Erythroblast (primary cell): Measurements from ENCODE around the gene FIBCD1.

ENCODE experiments used
- DNase-seq, 2 experiments: peaks; one replicate each; lab custom pipeline; 2025; lab: John Stamatoyannopoulos, UW
- GATA1 ChIP-seq: IDR thresholded peaks from 2 replicates; pipeline ENCODE4 v1.6.1; 2011; ENCODE audit warnings: low read depth, mild to moderate bottlenecking, control low read depth, low read length, moderate library complexity
- POLR2A ChIP-seq: IDR thresholded peaks from 2 replicates; pipeline ENCODE4 v1.6.1; 2011; ENCODE audit warnings: mild to moderate bottlenecking, low read length

Gene FIBCD1, protein sequence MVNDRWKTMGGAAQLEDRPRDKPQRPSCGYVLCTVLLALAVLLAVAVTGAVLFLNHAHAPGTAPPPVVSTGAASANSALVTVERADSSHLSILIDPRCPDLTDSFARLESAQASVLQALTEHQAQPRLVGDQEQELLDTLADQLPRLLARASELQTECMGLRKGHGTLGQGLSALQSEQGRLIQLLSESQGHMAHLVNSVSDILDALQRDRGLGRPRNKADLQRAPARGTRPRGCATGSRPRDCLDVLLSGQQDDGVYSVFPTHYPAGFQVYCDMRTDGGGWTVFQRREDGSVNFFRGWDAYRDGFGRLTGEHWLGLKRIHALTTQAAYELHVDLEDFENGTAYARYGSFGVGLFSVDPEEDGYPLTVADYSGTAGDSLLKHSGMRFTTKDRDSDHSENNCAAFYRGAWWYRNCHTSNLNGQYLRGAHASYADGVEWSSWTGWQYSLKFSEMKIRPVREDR

GRCh38 chr9:130938652-130939404 lies at the start of gene FIBCD1:
TSS of gene FIBCD1 (minus strand) at chr9:130939247. CDS start at chr9:130938607, 640 bp downstream.
- no peak for TF ChIP-seq POLR2A
- no peak for TF ChIP-seq GATA1
- peak; percentile 34 to 48 for DNase-seq

DNA sequence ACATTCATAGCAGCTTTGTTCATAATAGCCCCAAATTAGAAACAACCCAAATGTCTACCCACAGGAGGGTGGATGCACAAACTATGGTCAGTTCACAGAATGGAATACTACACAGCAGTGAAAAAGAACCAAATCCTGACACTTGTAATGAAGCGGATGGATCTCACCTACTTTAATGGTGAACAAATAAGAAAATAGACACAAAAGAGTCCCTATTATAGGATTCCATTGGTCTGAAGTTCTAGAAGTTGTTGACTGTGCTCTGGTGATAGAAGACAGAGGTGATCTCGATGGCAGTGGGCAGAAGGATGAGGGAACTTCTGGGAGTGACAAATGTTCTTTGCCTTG lies 49.3 kb upstream of the FIBCD1 start:
- TF ChIP-seq GATA1 (no peak), POLR2A (no peak)
- no peak for DNase-seq

DNA sequence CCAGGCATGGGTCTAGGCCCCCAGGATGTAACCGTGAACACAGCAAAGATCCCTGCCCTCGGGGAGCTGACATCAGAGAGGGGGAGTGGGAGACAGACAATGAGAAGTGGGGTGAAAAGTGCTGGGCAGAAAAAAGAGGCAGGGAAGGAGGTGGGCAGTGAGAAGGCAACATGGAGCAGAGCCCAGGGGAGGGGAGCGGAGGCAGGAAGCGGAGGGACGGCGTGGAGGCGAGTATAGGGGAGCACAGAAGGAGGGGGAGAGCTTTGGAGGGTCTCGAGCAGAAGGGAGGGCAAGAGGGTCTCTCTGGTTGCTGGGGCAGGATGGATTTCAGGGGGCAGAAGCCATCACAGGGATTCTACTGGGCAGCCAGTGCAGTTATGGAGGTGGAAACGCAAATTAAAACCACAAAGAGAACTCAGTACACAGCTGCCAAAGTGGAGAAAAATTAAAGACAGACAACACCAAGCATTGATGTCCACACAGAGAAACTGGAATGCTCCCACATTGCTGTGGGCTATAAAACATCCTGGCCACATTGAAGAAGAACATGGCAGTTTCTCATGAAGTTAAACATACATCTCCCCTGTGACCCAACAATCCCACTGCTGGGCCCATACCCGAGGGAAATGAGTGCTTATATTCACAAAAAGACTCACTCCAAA lies 48.8 kb upstream of the FIBCD1 start:
- no peak for TF ChIP-seq POLR2A
- TF ChIP-seq GATA1: no peak
- DNase-seq: no peak

- TF ChIP-seq POLR2A (no peak), GATA1 (no peak)
- no peak for DNase-seq
Observed at GRCh38 chr9:130987054-130987453, 48.0 kb upstream of the FIBCD1 start.

- no peak for TF ChIP-seq GATA1
- TF ChIP-seq POLR2A: no peak
- DNase-seq: no peak
Observed at GRCh38 chr9:130986356-130986965, 47.4 kb upstream of the FIBCD1 start.

GRCh38 chr9:130985606-130986162 lies 46.6 kb upstream of the FIBCD1 start:
- DNase-seq: no peak
- TF ChIP-seq GATA1 (no peak), POLR2A (no peak)

GRCh38 chr9:130985029-130985428 lies 46.0 kb upstream of the FIBCD1 start:
- TF ChIP-seq POLR2A: no peak
- TF ChIP-seq GATA1: no peak
- DNase-seq: no peak

DNA sequence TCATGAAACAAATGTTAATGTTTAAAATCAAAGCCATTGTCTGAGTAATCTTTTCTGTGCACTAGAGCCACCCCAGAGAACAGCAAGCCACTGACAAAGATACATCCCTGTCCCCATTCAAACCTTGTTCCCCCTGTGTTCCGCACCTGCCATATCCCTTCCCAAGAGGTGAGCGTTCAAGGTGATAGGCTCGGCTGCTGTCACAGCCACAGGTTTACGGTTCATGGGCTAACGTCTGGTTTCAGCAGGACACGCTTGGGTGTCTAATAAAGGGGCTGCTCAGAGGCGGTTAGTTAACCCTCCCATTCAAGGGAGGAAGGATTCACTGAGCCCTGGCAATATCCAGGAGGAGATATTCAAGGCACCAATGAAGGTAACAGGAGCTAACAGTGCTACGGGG lies 45.5 kb upstream of the FIBCD1 start:
- no peak for TF ChIP-seq POLR2A
- TF ChIP-seq GATA1: no peak
- no peak for DNase-seq

GRCh38 chr9:130983970-130984369 lies 44.9 kb upstream of the FIBCD1 start:
- no peak for DNase-seq
- TF ChIP-seq GATA1 (no peak), POLR2A (no peak)

DNA sequence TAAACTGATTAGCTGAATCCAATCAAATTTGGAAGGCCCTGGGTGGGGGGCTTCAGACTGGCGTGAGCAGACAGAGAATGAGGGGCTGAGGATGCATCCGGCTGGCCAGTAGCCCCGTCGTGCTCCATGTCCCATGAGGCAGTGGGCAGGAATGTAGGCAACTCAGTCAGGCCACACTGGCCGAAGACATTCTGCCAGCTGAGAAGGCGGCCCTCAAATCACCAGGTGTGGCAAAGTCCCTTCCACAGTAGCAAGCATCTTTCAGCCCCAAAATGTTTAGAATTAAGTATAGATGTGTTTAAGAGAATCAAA lies 44.3 kb upstream of the FIBCD1 start:
- TF ChIP-seq POLR2A: no peak
- no peak for TF ChIP-seq GATA1
- DNase-seq: no peak

GRCh38 chr9:130982636-130983358 lies 43.8 kb upstream of the FIBCD1 start:
- TF ChIP-seq POLR2A: no peak
- no peak for TF ChIP-seq GATA1
- DNase-seq: no peak

GRCh38 chr9:130981756-130982137 lies 42.7 kb upstream of the FIBCD1 start:
- DNase-seq: no peak
- TF ChIP-seq GATA1 (no peak), POLR2A (no peak)

- DNase-seq: no peak
- no peak for TF ChIP-seq GATA1
- TF ChIP-seq POLR2A: no peak
Observed at GRCh38 chr9:130981002-130981755, 42.1 kb upstream of the FIBCD1 start.
